ENCODE results near the gene WAPL.

The WAPL gene

GRCh38 chr10:86434656-86435055 lies 86.9 kb downstream of the WAPL start:
- H3F3A ChIP-seq (ENCODE audit: low read depth) = no peaks in the 10 kb centered on the region
- peaks cover 50% of the 10 kb centered on the region for H3K36me3 ChIP-seq (ENCODE audit: insufficient read depth, low read length)
- no peaks in the 10 kb centered on the region for H3K9me3 ChIP-seq (ENCODE audit: insufficient read depth, low read depth, low read length)

GRCh38 chr10:86423739-86424138 lies 97.9 kb downstream of the WAPL start:
- TF ChIP-seq CTCF (conservative IDR thresholded peaks at IDR 0.05; ENCODE audit: low read length) (no peak), EZH2phosphoT487 (IDR thresholded peaks at IDR 0.05; ENCODE audit: borderline replicate concordance) (no peak)
- Histone ChIP-seq H4K20me1 (ENCODE audit: insufficient read depth, low read length, poor library complexity, severe bottlenecking) (no peaks in the 10 kb centered on the region), H3K27me3 (ENCODE audit: insufficient read depth, low read length, poor library complexity, severe bottlenecking) (no peaks in the 10 kb centered on the region), H3K9me2 (replicated peaks; ENCODE audit: low read depth, low read length) (no peaks in the 10 kb centered on the region), H3K4me1 (ENCODE audit: insufficient read depth, low read length, poor library complexity, severe bottlenecking) (no peaks in the 10 kb centered on the region), H3F3A (ENCODE audit: low read depth) (no peaks in the 10 kb centered on the region), H2AFZ (ENCODE audit: low read length) (no peak overlapping the region), H3K4me3 (ENCODE audit: low read length, poor library complexity, severe bottlenecking) (no peak overlapping the region), H3K9me3 (ENCODE audit: insufficient read depth, low read depth, low read length) (no peaks in the 10 kb centered on the region), H3K9ac (ENCODE audit: low read depth, low read length, poor library complexity, severe bottlenecking) (no peak overlapping the region), H3K79me2 (ENCODE audit: insufficient read depth, low read length) (no peaks in the 10 kb centered on the region), H3K4me2 (ENCODE audit: low read depth, low read length, poor library complexity, severe bottlenecking) (no peak overlapping the region), H3K36me3 (ENCODE audit: insufficient read depth, low read length) (no peaks in the 10 kb centered on the region)

More at GRCh38 chr10:86434656-86435055, 86.9 kb downstream of the WAPL start:
- Histone ChIP-seq H3K79me2 (ENCODE audit: insufficient read depth, low read length) (no peaks in the 10 kb centered on the region), H2AFZ (ENCODE audit: low read length) (no peak overlapping the region), H3K9me2 (replicated peaks; ENCODE audit: low read depth, low read length) (no peaks in the 10 kb centered on the region), H4K20me1 (ENCODE audit: insufficient read depth, low read length, poor library complexity, severe bottlenecking) (no peaks in the 10 kb centered on the region), H3K27me3 (ENCODE audit: insufficient read depth, low read length, poor library complexity, severe bottlenecking) (no peaks in the 10 kb centered on the region), H3K4me3 (ENCODE audit: low read length, poor library complexity, severe bottlenecking) (no peak overlapping the region), H3K4me1 (ENCODE audit: insufficient read depth, low read length, poor library complexity, severe bottlenecking) (no peaks in the 10 kb centered on the region), H3K9ac (ENCODE audit: low read depth, low read length, poor library complexity, severe bottlenecking) (no peak overlapping the region), H3K4me2 (ENCODE audit: low read depth, low read length, poor library complexity, severe bottlenecking) (no peak overlapping the region)
- TF ChIP-seq EZH2phosphoT487 (IDR thresholded peaks at IDR 0.05; ENCODE audit: borderline replicate concordance) (no peak), CTCF (conservative IDR thresholded peaks at IDR 0.05; ENCODE audit: low read length) (no peak)

- H3K9ac ChIP-seq (ENCODE audit: low read depth, low read length, poor library complexity, severe bottlenecking) = no peak overlapping the region
- H3K27me3 ChIP-seq (ENCODE audit: insufficient read depth, low read length, poor library complexity, severe bottlenecking) = no peaks in the 10 kb centered on the region
- no peak overlapping the region for H3K4me2 ChIP-seq (ENCODE audit: low read depth, low read length, poor library complexity, severe bottlenecking)
- peaks cover 19% of the 10 kb centered on the region for H3K4me1 ChIP-seq (ENCODE audit: insufficient read depth, low read length, poor library complexity, severe bottlenecking)
- H3K9me2 ChIP-seq (replicated peaks; ENCODE audit: low read depth, low read length) = no peaks in the 10 kb centered on the region
- H3K4me3 ChIP-seq (ENCODE audit: low read length, poor library complexity, severe bottlenecking) = no peak overlapping the region
- no peaks in the 10 kb centered on the region for H3K79me2 ChIP-seq (ENCODE audit: insufficient read depth, low read length)
- TF ChIP-seq CTCF (conservative IDR thresholded peaks at IDR 0.05; ENCODE audit: low read length) = no peak
- no peak for TF ChIP-seq EZH2phosphoT487 (IDR thresholded peaks at IDR 0.05; ENCODE audit: borderline replicate concordance)
- H3K9me3 ChIP-seq (ENCODE audit: insufficient read depth, low read depth, low read length) = no peaks in the 10 kb centered on the region
- H4K20me1 ChIP-seq (ENCODE audit: insufficient read depth, low read length, poor library complexity, severe bottlenecking) = no peaks in the 10 kb centered on the region
- no peaks in the 10 kb centered on the region for H3K36me3 ChIP-seq (ENCODE audit: insufficient read depth, low read length)
- no peak overlapping the region for H2AFZ ChIP-seq (ENCODE audit: low read length)
- no peaks in the 10 kb centered on the region for H3F3A ChIP-seq (ENCODE audit: low read depth)
These were observed 102.5 kb downstream of the WAPL start for GRCh38 chr10:86419101-86419500.
